ENCODE measurements around the gene PDCD5.
A peak's percentile ranks its signal among the peaks of the same experiment; 100 is the strongest.

DNA sequence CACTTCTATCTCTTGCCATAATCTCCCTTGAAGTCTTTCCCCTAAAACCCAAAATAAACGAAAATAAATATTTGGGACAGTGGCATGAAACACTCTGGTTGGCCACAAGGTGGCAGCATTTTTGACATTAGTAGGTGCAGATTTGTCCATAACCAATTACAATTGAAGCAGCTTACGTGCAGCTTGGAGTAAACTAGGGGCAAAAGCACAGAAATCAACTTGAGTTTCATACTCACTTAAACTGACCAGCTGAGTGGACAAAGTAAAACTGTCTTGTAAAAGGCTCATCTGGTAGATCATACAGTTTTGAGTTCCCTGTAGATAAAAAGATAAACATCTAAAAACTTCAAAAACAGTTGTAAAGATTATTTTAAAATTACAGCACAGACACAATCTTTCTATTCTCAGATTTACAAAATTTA, 18.8 kb downstream of the PDCD5 start:
- TF ChIP-seq, protein P1, sequence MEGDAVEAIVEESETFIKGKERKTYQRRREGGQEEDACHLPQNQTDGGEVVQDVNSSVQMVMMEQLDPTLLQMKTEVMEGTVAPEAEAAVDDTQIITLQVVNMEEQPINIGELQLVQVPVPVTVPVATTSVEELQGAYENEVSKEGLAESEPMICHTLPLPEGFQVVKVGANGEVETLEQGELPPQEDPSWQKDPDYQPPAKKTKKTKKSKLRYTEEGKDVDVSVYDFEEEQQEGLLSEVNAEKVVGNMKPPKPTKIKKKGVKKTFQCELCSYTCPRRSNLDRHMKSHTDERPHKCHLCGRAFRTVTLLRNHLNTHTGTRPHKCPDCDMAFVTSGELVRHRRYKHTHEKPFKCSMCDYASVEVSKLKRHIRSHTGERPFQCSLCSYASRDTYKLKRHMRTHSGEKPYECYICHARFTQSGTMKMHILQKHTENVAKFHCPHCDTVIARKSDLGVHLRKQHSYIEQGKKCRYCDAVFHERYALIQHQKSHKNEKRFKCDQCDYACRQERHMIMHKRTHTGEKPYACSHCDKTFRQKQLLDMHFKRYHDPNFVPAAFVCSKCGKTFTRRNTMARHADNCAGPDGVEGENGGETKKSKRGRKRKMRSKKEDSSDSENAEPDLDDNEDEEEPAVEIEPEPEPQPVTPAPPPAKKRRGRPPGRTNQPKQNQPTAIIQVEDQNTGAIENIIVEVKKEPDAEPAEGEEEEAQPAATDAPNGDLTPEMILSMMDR (IDR thresholded peaks at IDR 0.05) = peak; percentile 50 to 89 (median 69)
- TF ChIP-seq POLR2A (IDR thresholded peaks at IDR 0.05) = no peak

All from body of pancreas (tissue), 4 donors.